Large intestine (tissue), 3 donors: ENCODE measurements around the gene LPP. TPM values are rescaled to one million over a fixed set of nuclear protein-coding genes. Genes with fewer than 3 reads are reported as not detected.

Experiments
- DNase-seq, 2 donors: peaks; one replicate each; pipeline versions ENCODE4 v3.0.0 to v3.0.0-alpha.2; 2013
- H3K27ac ChIP-seq: one replicate; pipeline ENCODE4 v1.5.1; 2013; ENCODE audit warnings: low read length
- H3K27me3 ChIP-seq: 2 replicates; pipeline ENCODE4 v1.6.1; 2013; ENCODE audit warnings: low read length; ENCODE audit not compliant: control insufficient read depth, insufficient read depth
- H3K36me3 ChIP-seq: 2 replicates; pipeline ENCODE4 v1.6.1; 2013; ENCODE audit warnings: low read length; ENCODE audit not compliant: control insufficient read depth, insufficient read depth
- H3K4me1 ChIP-seq: one replicate; pipeline ENCODE4 v1.6.1; 2013; ENCODE audit warnings: low read length; ENCODE audit not compliant: control insufficient read depth, insufficient read depth
- H3K4me3 ChIP-seq: one replicate; pipeline ENCODE4 v1.5.1; 2013; ENCODE audit warnings: low read length
- H3K9me3 ChIP-seq: one replicate; pipeline ENCODE4 v1.6.1; 2013; ENCODE audit warnings: mild to moderate bottlenecking, low read depth, low read length, moderate library complexity; ENCODE audit not compliant: control insufficient read depth
- WGBS: methylation state at CpG from one replicate; pipeline ENCODE4 v1.1.5; 2013; ENCODE audit warnings: low lambda C conversion rate; ENCODE audit not compliant: insufficient coverage; 5-methylcytosine and 5-hydroxymethylcytosine counted together
- polyA plus RNA-seq: library from polyadenylated mRNA; unstranded; fragments of 120-200 nt; gene quantifications from one replicate; pipeline ENCODE4 v1.2.1, GENCODE V29; 2013

LPP gene
- polyA plus RNA-seq, 1 donor, result 41.2 TPM

- DNase-seq, result no peak
- no peak overlapping the region for H3K4me3 ChIP-seq
- H3K9me3 ChIP-seq, result no peaks in the 10 kb centered on the region
- no peaks in the 10 kb centered on the region for H3K4me1 ChIP-seq
- no peak overlapping the region for H3K27ac ChIP-seq
- no peaks in the 10 kb centered on the region for H3K27me3 ChIP-seq
- no peaks in the 10 kb centered on the region for H3K36me3 ChIP-seq
These were observed 700.8 kb downstream of the LPP start for GRCh38 chr3:188854772-188855149.

- H3K9me3 ChIP-seq, result no peaks in the 10 kb centered on the region
- no peak overlapping the region for H3K27ac ChIP-seq
- no peak overlapping the region for H3K4me3 ChIP-seq
- H3K27me3 ChIP-seq, result no peaks in the 10 kb centered on the region
- H3K4me1 ChIP-seq, result no peaks in the 10 kb centered on the region
- 100% methylated on average over 1 of the region's 3 CpGs for WGBS
- DNase-seq, result no peak
- no peaks in the 10 kb centered on the region for H3K36me3 ChIP-seq
These were observed 701.7 kb downstream of the LPP start for GRCh38 chr3:188855675-188856074.

GRCh38 chr3:188860147-188860546, 706.2 kb downstream of the LPP start:
- H3K9me3 ChIP-seq, result no peaks in the 10 kb centered on the region
- no peaks in the 10 kb centered on the region for H3K36me3 ChIP-seq
- H3K27ac ChIP-seq, result no peak overlapping the region
- no peak overlapping the region for H3K4me3 ChIP-seq
- H3K27me3 ChIP-seq, result no peaks in the 10 kb centered on the region
- no peaks in the 10 kb centered on the region for H3K4me1 ChIP-seq
- DNase-seq, result no peak
- WGBS, result no CpG with 5 or more reads among the region's 3 CpGs

GRCh38 chr3:188861842-188862744, 708.1 kb downstream of the LPP start:
- Histone ChIP-seq H3K27ac (no peak overlapping the region), H3K27me3 (no peaks in the 10 kb centered on the region), H3K9me3 (no peaks in the 10 kb centered on the region), H3K36me3 (peaks cover 9% of the 10 kb centered on the region), H3K4me1 (no peaks in the 10 kb centered on the region), H3K4me3 (no peak overlapping the region)
- DNase-seq, result peak in 1 of 2 donors; percentile 13
- WGBS, result 95% methylated on average over 3 of the region's 5 CpGs

- Histone ChIP-seq H3K4me3 (no peak overlapping the region), H3K36me3 (peaks cover 16% of the 10 kb centered on the region), H3K4me1 (no peaks in the 10 kb centered on the region), H3K27me3 (no peaks in the 10 kb centered on the region), H3K27ac (no peak overlapping the region), H3K9me3 (no peaks in the 10 kb centered on the region)
- no peak for DNase-seq
- WGBS, result no CpG with 5 or more reads among the region's 3 CpGs
These were observed 710.0 kb downstream of the LPP start for GRCh38 chr3:188863999-188864406.

- Histone ChIP-seq H3K36me3 (peaks cover 21% of the 10 kb centered on the region), H3K4me1 (no peaks in the 10 kb centered on the region), H3K9me3 (no peaks in the 10 kb centered on the region), H3K27ac (no peak overlapping the region), H3K27me3 (no peaks in the 10 kb centered on the region), H3K4me3 (no peak overlapping the region)
- DNase-seq, result no peak
- 88% methylated on average over 2 of the region's 4 CpGs for WGBS
These were observed 713.8 kb downstream of the LPP start for GRCh38 chr3:188867691-188868265.

- H3K9me3 ChIP-seq, result no peaks in the 10 kb centered on the region
These were observed 714.8 kb downstream of the LPP start for GRCh38 chr3:188868803-188869202.

GRCh38 chr3:188869628-188870027, 715.7 kb downstream of the LPP start:
- no peak overlapping the region for H3K4me3 ChIP-seq
- H3K9me3 ChIP-seq, result no peaks in the 10 kb centered on the region
- no peak for DNase-seq
- H3K27me3 ChIP-seq, result no peaks in the 10 kb centered on the region
- H3K27ac ChIP-seq, result no peak overlapping the region
- WGBS, result 82% methylated on average over 2 of the region's 3 CpGs
- peaks cover 32% of the 10 kb centered on the region for H3K36me3 ChIP-seq
- no peaks in the 10 kb centered on the region for H3K4me1 ChIP-seq

More at GRCh38 chr3:188868803-188869202, 714.8 kb downstream of the LPP start:
- Histone ChIP-seq H3K36me3 (peaks cover 25% of the 10 kb centered on the region), H3K4me1 (no peaks in the 10 kb centered on the region), H3K27me3 (no peaks in the 10 kb centered on the region), H3K27ac (no peak overlapping the region), H3K4me3 (no peak overlapping the region)
- WGBS, result no CpG with 5 or more reads among the region's 1 CpG
- no peak for DNase-seq

- Histone ChIP-seq H3K4me3 (no peak overlapping the region), H3K36me3 (peaks cover 36% of the 10 kb centered on the region), H3K9me3 (no peaks in the 10 kb centered on the region), H3K27me3 (no peaks in the 10 kb centered on the region), H3K4me1 (no peaks in the 10 kb centered on the region), H3K27ac (no peak overlapping the region)
- WGBS, result 90% methylated on average over 2 of the region's 8 CpGs
- DNase-seq, result no peak
These were observed 716.5 kb downstream of the LPP start for GRCh38 chr3:188870431-188870830.

- no peaks in the 10 kb centered on the region for H3K27me3 ChIP-seq
- H3K4me3 ChIP-seq, result no peak overlapping the region
- no peak overlapping the region for H3K27ac ChIP-seq
- H3K9me3 ChIP-seq, result no peaks in the 10 kb centered on the region
- peaks cover 36% of the 10 kb centered on the region for H3K36me3 ChIP-seq
- 100% methylated on average over 1 of the region's 1 CpG for WGBS
- DNase-seq, result no peak
- H3K4me1 ChIP-seq, result no peaks in the 10 kb centered on the region
These were observed 720.6 kb downstream of the LPP start for GRCh38 chr3:188874576-188874975.
